ENCODE data around the gene SLC46A2. TPM values are rescaled to one million over a fixed set of nuclear protein-coding genes. Genes with fewer than 3 reads are reported as not detected.

The SLC46A2 gene
- total and polyA plus RNA-seq, 9 of the 15 experiments (the other 6 are each of a cell fraction or from before 2014, with no cell fraction given): not detected

DNA sequence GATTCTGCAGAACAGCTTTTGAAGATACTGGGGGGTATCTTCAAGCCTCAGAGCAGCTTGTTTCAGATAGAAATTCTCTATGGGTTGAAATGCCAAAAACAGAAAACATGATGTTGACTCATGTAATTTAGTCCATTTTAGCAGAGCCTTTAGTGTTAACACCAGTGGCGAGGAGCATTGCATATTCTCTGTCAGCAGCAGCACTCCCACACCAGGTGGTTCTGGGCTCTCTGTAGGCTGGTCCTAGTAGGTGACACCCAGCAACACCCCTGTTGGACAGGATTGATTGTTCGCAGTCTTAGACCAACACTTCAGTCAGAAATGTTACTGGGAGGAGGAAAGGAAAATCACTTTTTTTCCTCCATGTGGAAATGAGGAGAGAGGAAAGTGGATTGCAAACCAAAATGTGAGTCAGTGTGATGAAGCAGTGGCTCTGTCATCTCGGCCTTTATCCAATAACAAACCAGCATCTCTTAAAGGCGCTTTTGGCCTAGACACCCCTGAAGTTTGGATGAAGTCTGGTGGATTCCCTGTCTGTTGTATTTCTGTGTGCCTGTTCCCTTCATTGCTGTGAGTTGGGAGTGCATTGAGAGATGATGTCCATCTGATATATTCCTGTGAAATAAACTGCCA is 16.8 kb downstream of the SLC46A2 start:
- H3K36me3 ChIP-seq (ENCODE audit: control insufficient read depth, insufficient read depth, low read length): no peaks in the 10 kb centered on the region
- H2AFZ ChIP-seq (ENCODE audit: low read depth, low read length): no peak overlapping the region
- no peak overlapping the region for H3K9ac ChIP-seq (ENCODE audit: insufficient read depth in 1 of 2, low read depth in 2 of 2, low read length in 2 of 2)
- no peak for DNase-seq (ENCODE audit: extremely low read depth in 1 of 4, low spot score in 3 of 4)
- no peak overlapping the region for H3K4me3 ChIP-seq
- intact Hi-C loops (cut with micrococcal nuclease) (no loop called here), in situ Hi-C loops (cut with MboI) (no loop called here)
- 35% methylated on average over 4 of the region's 4 CpGs for WGBS (ENCODE audit: insufficient coverage, low coverage, missing lambda C conversion rate)
- no peaks in the 10 kb centered on the region for H3K27me3 ChIP-seq (ENCODE audit: control insufficient read depth in 2 of 2, insufficient read depth in 2 of 2, low read length in 2 of 2)
- H3K9me3 ChIP-seq (replicated peaks; ENCODE audit: control insufficient read depth, insufficient read depth, low read depth, low read length): no peaks in the 10 kb centered on the region
- no peaks in the 10 kb centered on the region for H3K4me1 ChIP-seq (replicated peaks in 1 of 2; ENCODE audit: control insufficient read depth in 2 of 2, insufficient read depth in 2 of 2, low read length in 2 of 2)
- H4K20me1 ChIP-seq (replicated peaks; ENCODE audit: control insufficient read depth, insufficient read depth, low read length): no peaks in the 10 kb centered on the region
- no peak for ATAC-seq
- H3K79me2 ChIP-seq (ENCODE audit: control insufficient read depth, insufficient read depth, low read length): no peaks in the 10 kb centered on the region
- ChIA-PET CTCF (ENCODE audit: low intra/inter-chr PET ratio) (no interaction called here), POLR2A (interaction anchor here (1.4 kb wide), 1 partner anchor 11 kb away, joined by 4 read pairs; no protein-coding TSS in a partner anchor)
- no peak overlapping the region for H3K27ac ChIP-seq (ENCODE audit: extremely low read depth, low read depth, low read length)
- H3K4me2 ChIP-seq (ENCODE audit: insufficient read depth, low read length): no peak overlapping the region
- BruUV-seq (replicated peaks): no TSS peak
- no peak for FAIRE-seq
- no peaks in the 10 kb centered on the region for H3K9me1 ChIP-seq (ENCODE audit: control insufficient read depth, insufficient read depth, low read length)
- TF ChIP-seq KAT7 (CRISPR knock-in tag; IDR thresholded peaks at IDR 0.05; ENCODE audit: borderline replicate concordance) (no peak), ZFPM2 (CRISPR knock-in tag; IDR thresholded peaks at IDR 0.05) (no peak), CHD4 (IDR thresholded peaks at IDR 0.05; ENCODE audit: insufficient read depth, insufficient replicate concordance, low read depth, low read length, poor library complexity, severe bottlenecking) (no peak), ZBTB1 (CRISPR knock-in tag; IDR thresholded peaks at IDR 0.05; ENCODE audit: borderline replicate concordance, low read depth) (no peak), HNRNPH1 (optimal IDR thresholded peaks at IDR 0.05; ENCODE audit: low read depth, low read length) (no peak), PCBP2 (IDR thresholded peaks at IDR 0.05; ENCODE audit: low read depth, low read length, poor library complexity, severe bottlenecking) (no peak), ZNF707 (CRISPR knock-in tag; conservative IDR thresholded peaks at IDR 0.05) (no peak), MBD2 (IDR thresholded peaks at IDR 0.05; ENCODE audit: borderline replicate concordance, low read depth) (no peak), GATAD2B (IDR thresholded peaks at IDR 0.05; ENCODE audit: borderline replicate concordance) (no peak), SREBF1 (IDR thresholded peaks at IDR 0.05; ENCODE audit: borderline replicate concordance, low read depth, low read length) (no peak), ELF1 (tag; IDR thresholded peaks at IDR 0.05) (no peak), BCL6 (CRISPR knock-in tag; IDR thresholded peaks at IDR 0.05) (no peak), SUPT5H (IDR thresholded peaks at IDR 0.05) (no peak), SRSF9 (IDR thresholded peaks at IDR 0.05; ENCODE audit: borderline replicate concordance, low read depth, low read length) (no peak), SETDB1 (IDR thresholded peaks at IDR 0.05; ENCODE audit: low read length) (no peak), FIP1L1 (IDR thresholded peaks at IDR 0.05; ENCODE audit: low read depth, low read length, poor library complexity, severe bottlenecking) (no peak)
- TF ChIP-seq, protein P1, sequence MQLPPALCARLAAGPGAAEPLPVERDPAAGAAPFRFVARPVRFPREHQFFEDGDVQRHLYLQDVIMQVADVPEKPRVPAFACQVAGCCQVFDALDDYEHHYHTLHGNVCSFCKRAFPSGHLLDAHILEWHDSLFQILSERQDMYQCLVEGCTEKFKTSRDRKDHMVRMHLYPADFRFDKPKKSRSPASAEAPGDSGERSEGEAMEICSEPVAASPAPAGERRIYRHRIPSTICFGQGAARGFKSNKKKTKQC (CRISPR knock-in tag; IDR thresholded peaks at IDR 0.05): no peak
- TF ChIP-seq, protein P2, sequence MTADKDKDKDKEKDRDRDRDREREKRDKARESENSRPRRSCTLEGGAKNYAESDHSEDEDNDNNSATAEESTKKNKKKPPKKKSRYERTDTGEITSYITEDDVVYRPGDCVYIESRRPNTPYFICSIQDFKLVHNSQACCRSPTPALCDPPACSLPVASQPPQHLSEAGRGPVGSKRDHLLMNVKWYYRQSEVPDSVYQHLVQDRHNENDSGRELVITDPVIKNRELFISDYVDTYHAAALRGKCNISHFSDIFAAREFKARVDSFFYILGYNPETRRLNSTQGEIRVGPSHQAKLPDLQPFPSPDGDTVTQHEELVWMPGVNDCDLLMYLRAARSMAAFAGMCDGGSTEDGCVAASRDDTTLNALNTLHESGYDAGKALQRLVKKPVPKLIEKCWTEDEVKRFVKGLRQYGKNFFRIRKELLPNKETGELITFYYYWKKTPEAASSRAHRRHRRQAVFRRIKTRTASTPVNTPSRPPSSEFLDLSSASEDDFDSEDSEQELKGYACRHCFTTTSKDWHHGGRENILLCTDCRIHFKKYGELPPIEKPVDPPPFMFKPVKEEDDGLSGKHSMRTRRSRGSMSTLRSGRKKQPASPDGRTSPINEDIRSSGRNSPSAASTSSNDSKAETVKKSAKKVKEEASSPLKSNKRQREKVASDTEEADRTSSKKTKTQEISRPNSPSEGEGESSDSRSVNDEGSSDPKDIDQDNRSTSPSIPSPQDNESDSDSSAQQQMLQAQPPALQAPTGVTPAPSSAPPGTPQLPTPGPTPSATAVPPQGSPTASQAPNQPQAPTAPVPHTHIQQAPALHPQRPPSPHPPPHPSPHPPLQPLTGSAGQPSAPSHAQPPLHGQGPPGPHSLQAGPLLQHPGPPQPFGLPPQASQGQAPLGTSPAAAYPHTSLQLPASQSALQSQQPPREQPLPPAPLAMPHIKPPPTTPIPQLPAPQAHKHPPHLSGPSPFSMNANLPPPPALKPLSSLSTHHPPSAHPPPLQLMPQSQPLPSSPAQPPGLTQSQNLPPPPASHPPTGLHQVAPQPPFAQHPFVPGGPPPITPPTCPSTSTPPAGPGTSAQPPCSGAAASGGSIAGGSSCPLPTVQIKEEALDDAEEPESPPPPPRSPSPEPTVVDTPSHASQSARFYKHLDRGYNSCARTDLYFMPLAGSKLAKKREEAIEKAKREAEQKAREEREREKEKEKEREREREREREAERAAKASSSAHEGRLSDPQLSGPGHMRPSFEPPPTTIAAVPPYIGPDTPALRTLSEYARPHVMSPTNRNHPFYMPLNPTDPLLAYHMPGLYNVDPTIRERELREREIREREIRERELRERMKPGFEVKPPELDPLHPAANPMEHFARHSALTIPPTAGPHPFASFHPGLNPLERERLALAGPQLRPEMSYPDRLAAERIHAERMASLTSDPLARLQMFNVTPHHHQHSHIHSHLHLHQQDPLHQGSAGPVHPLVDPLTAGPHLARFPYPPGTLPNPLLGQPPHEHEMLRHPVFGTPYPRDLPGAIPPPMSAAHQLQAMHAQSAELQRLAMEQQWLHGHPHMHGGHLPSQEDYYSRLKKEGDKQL (CRISPR knock-in tag; IDR thresholded peaks at IDR 0.05; ENCODE audit: borderline replicate concordance): no peak
